Mesothelial cell of epicardium (in vitro differentiated cells): ENCODE measurements around the gene TICRR. TPM values are rescaled to one million over a fixed set of nuclear protein-coding genes. Genes with fewer than 3 reads are reported as not detected.
A peak's percentile ranks its signal among the peaks of the same experiment; 100 is the strongest.

ENCODE experiments used
- DNase-seq, 2 experiments: peaks; one replicate each; pipeline ENCODE4 v3.0.0; 2021; ENCODE audit warnings: low spot score in 2 of 2; ENCODE audit not compliant: unreplicated experiment in 2 of 2
- H3K27ac Mint-ChIP-seq: 2 replicates; pipeline ENCODE4 v1.8.0; 2021; ENCODE audit warnings: mixed read lengths
- H3K27me3 Mint-ChIP-seq: 2 replicates; pipeline ENCODE4 v1.8.0; 2021; ENCODE audit warnings: low read depth, mixed read lengths
- H3K36me3 Mint-ChIP-seq: 2 replicates; pipeline ENCODE4 v1.8.0; 2021; ENCODE audit warnings: mixed read lengths
- H3K4me1 Mint-ChIP-seq: 2 replicates; pipeline ENCODE4 v1.8.0; 2021; ENCODE audit warnings: mixed read lengths
- H3K4me3 Mint-ChIP-seq: 2 replicates; pipeline ENCODE4 v1.8.0; 2021; ENCODE audit warnings: mild to moderate bottlenecking, moderate library complexity, mixed read lengths
- H3K9me3 Mint-ChIP-seq: 2 replicates; pipeline ENCODE4 v1.8.0; 2021; ENCODE audit warnings: mixed read lengths
- CTCF ChIP-seq: fragments of 200-600 bp; sonication (generic); IDR thresholded peaks from one replicate; pipeline ENCODE4 v1.5.0; 2021; ENCODE audit warnings: antibody characterized with exemption; ENCODE audit not compliant: unreplicated experiment
- total RNA-seq: library from RNA; stranded (reverse); gene quantifications from 3 replicates; pipeline ENCODE4 v1.2.1, GENCODE V29; 2021

Gene TICRR
- total RNA-seq, 1 donor from 2014 or later: 10.2 TPM

GRCh38 chr15:89647191-89647851, 72.1 kb downstream of the TICRR start:
- Mint-ChIP-seq H3K9me3 (no peaks in the 10 kb centered on the region), H3K4me1 (peaks cover 3% of the 10 kb centered on the region), H3K27ac (peak overlapping the region; percentile 61), H3K27me3 (no peaks in the 10 kb centered on the region), H3K4me3 (no peak overlapping the region), H3K36me3 (peaks cover 33% of the 10 kb centered on the region)
- peak; percentile 62 to 87 for DNase-seq
- peak; percentile 82 for TF ChIP-seq CTCF

GRCh38 chr15:89648106-89649012, 73.1 kb downstream of the TICRR start:
- Mint-ChIP-seq H3K4me1 (peaks cover 8% of the 10 kb centered on the region), H3K4me3 (no peak overlapping the region), H3K36me3 (peaks cover 29% of the 10 kb centered on the region), H3K9me3 (no peaks in the 10 kb centered on the region), H3K27ac (no peak overlapping the region), H3K27me3 (no peaks in the 10 kb centered on the region)
- DNase-seq: peak in 1 of 2 experiments; percentile 33
- no peak for TF ChIP-seq CTCF

GRCh38 chr15:89649013-89649625, 73.8 kb downstream of the TICRR start:
- Mint-ChIP-seq H3K9me3 (no peaks in the 10 kb centered on the region), H3K27ac (no peak overlapping the region), H3K27me3 (no peaks in the 10 kb centered on the region), H3K4me1 (peaks cover 11% of the 10 kb centered on the region), H3K4me3 (no peak overlapping the region), H3K36me3 (peaks cover 27% of the 10 kb centered on the region)
- TF ChIP-seq CTCF: no peak
- DNase-seq: peak in 1 of 2 experiments; percentile 31

- no peak overlapping the region for H3K4me3 Mint-ChIP-seq
- no peak for DNase-seq
- TF ChIP-seq CTCF: no peak
- no peaks in the 10 kb centered on the region for H3K27me3 Mint-ChIP-seq
- H3K4me1 Mint-ChIP-seq: peaks cover 17% of the 10 kb centered on the region
- no peaks in the 10 kb centered on the region for H3K9me3 Mint-ChIP-seq
- peaks cover 24% of the 10 kb centered on the region for H3K36me3 Mint-ChIP-seq
- no peak overlapping the region for H3K27ac Mint-ChIP-seq
Observed at GRCh38 chr15:89649716-89650115, 74.4 kb downstream of the TICRR start.

- Mint-ChIP-seq H3K9me3 (no peaks in the 10 kb centered on the region), H3K27ac (no peak overlapping the region), H3K36me3 (peaks cover 16% of the 10 kb centered on the region), H3K4me3 (peak overlapping the region; percentile 16), H3K27me3 (no peaks in the 10 kb centered on the region), H3K4me1 (peaks cover 22% of the 10 kb centered on the region)
- no peak for TF ChIP-seq CTCF
- no peak for DNase-seq
Observed at GRCh38 chr15:89652131-89652530, 76.9 kb downstream of the TICRR start.
